ENCODE results near the gene CREB3L4. TPM values are rescaled to one million over a fixed set of nuclear protein-coding genes. Genes with fewer than 3 reads are reported as not detected.

Gene CREB3L4
- polyA plus RNA-seq, 2 donors = 9.4 to 10.0 TPM

- H3K4me3 ChIP-seq (ENCODE audit: low read depth in 1 of 2, low read length in 2 of 2) = no peak overlapping the region
- no peaks in the 10 kb centered on the region for H3K36me3 ChIP-seq (ENCODE audit: control insufficient read depth in 2 of 2, insufficient read depth in 2 of 2, low read length in 1 of 2)
- 73 to 74% methylated on average over 4 of the region's 4 CpGs for WGBS, 2 donors
- H3K4me1 ChIP-seq (ENCODE audit: control insufficient read depth in 2 of 2, insufficient read depth in 2 of 2, low read length in 1 of 2) = no peaks in the 10 kb centered on the region
- no peaks in the 10 kb centered on the region for H3K27me3 ChIP-seq (ENCODE audit: control insufficient read depth in 1 of 2, insufficient read depth in 2 of 2, low read length in 2 of 2)
- H3K27ac ChIP-seq (ENCODE audit: low read depth in 2 of 2, low read length in 1 of 2) = no peak overlapping the region
- no peaks in the 10 kb centered on the region for H3K9me3 ChIP-seq (ENCODE audit: control insufficient read depth in 2 of 2, insufficient read depth in 1 of 2, low read depth in 1 of 2, low read length in 1 of 2)
Measured at GRCh38 chr1:154019269-154019668, 51.6 kb downstream of the CREB3L4 start.

- WGBS, 2 donors = 85 to 89% methylated on average over 1 of the region's 1 CpG
- no peaks in the 10 kb centered on the region for H3K27me3 ChIP-seq (ENCODE audit: control insufficient read depth in 1 of 2, insufficient read depth in 2 of 2, low read length in 2 of 2)
- no peaks in the 10 kb centered on the region for H3K36me3 ChIP-seq (ENCODE audit: control insufficient read depth in 2 of 2, insufficient read depth in 2 of 2, low read length in 1 of 2)
- H3K4me3 ChIP-seq (ENCODE audit: low read depth in 1 of 2, low read length in 2 of 2) = no peak overlapping the region
- no peaks in the 10 kb centered on the region for H3K4me1 ChIP-seq (ENCODE audit: control insufficient read depth in 2 of 2, insufficient read depth in 2 of 2, low read length in 1 of 2)
- H3K9me3 ChIP-seq (ENCODE audit: control insufficient read depth in 2 of 2, insufficient read depth in 1 of 2, low read depth in 1 of 2, low read length in 1 of 2) = no peaks in the 10 kb centered on the region
- H3K27ac ChIP-seq (ENCODE audit: low read depth in 2 of 2, low read length in 1 of 2) = no peak overlapping the region
Measured at GRCh38 chr1:154019940-154020339, 52.2 kb downstream of the CREB3L4 start.

Other genes with a start within 250 kb of the CREB3L4 start
- 10 to 100 TPM; 16.4 to 30.8 TPM for gene INTS3, start 239.9 kb upstream of the CREB3L4 start, polyA plus RNA-seq
- gene SLC27A3, start 192.5 kb upstream of the CREB3L4 start, polyA plus RNA-seq = 10 to 100 TPM; 18.6 to 30.9 TPM
- 1 to 10 TPM; 3.2 to 4.4 TPM for gene GATAD2B, start 44.9 kb upstream of the CREB3L4 start, polyA plus RNA-seq
- 10 to 100 TPM; 14.7 to 31.6 TPM for gene DENND4B, start 21.2 kb upstream of the CREB3L4 start, polyA plus RNA-seq
- gene CRTC2, start 9.3 kb upstream of the CREB3L4 start, polyA plus RNA-seq = 10 to 100 TPM; 17.0 to 36.8 TPM
- gene SLC39A1, start 4.4 kb upstream of the CREB3L4 start, polyA plus RNA-seq = 10 to 100 TPM; 29.0 to 51.2 TPM
- 100 to 1,000 TPM in 1 of 2 donors, 10 to 100 TPM in 1; 79.1 to 134 TPM for gene JTB, start 9.8 kb downstream of the CREB3L4 start, polyA plus RNA-seq
- 10 to 100 TPM; 83.2 to 89.5 TPM for gene RAB13, start 18.4 kb downstream of the CREB3L4 start, polyA plus RNA-seq
- gene RPS27, start 22.9 kb downstream of the CREB3L4 start, polyA plus RNA-seq = 1,000 to 10,000 TPM; 5,298 to 9,661 TPM
- under 1 TPM in 1 of 2 donors, not detected in 1; 0.02 TPM for gene NUP210L, start 187.2 kb downstream of the CREB3L4 start, polyA plus RNA-seq
- 100 to 1,000 TPM in 1 of 2 donors, 10 to 100 TPM in 1; 88.1 to 178 TPM for gene TPM3, start 224.2 kb downstream of the CREB3L4 start, polyA plus RNA-seq
- gene CFAP141, start 238.4 kb downstream of the CREB3L4 start, polyA plus RNA-seq = not detected

Data from esophagus (tissue), 2 donors.